Nephron progenitor cell (in vitro differentiated cells): ENCODE measurements around the gene TAF3.
A peak's percentile ranks its signal among the peaks of the same experiment; 100 is the strongest.

Source experiments
- DNase-seq: peaks from one replicate; pipeline ENCODE4 v3.0.0; 2021
- H3K27ac Mint-ChIP-seq: 2 replicates; pipeline ENCODE4 v1.8.0; 2021; ENCODE audit warnings: mild to moderate bottlenecking, moderate library complexity, mixed read lengths
- H3K27me3 Mint-ChIP-seq: 2 replicates; pipeline ENCODE4 v1.8.0; 2021; ENCODE audit warnings: mild to moderate bottlenecking, low read depth, mixed read lengths; ENCODE audit not compliant: poor library complexity
- H3K36me3 Mint-ChIP-seq: 2 replicates; pipeline ENCODE4 v1.8.0; 2021; ENCODE audit warnings: low read depth, mixed read lengths
- H3K4me1 Mint-ChIP-seq: 2 replicates; pipeline ENCODE4 v1.8.0; 2021; ENCODE audit warnings: mixed read lengths
- H3K4me3 Mint-ChIP-seq: 2 replicates; pipeline ENCODE4 v1.8.0; 2021; ENCODE audit warnings: mild to moderate bottlenecking, moderate library complexity, mixed read lengths
- H3K9me3 Mint-ChIP-seq: 2 replicates; pipeline ENCODE4 v1.8.0; 2021; ENCODE audit warnings: mild to moderate bottlenecking, moderate library complexity, mixed read lengths
- CTCF ChIP-seq: fragments of 200-600 bp; sonication (generic); IDR thresholded peaks from 2 replicates; pipeline ENCODE4 v1.5.0; 2021; ENCODE audit warnings: antibody characterized with exemption

Gene TAF3

GRCh38 chr10:7950981-7951847, 132.9 kb downstream of the TAF3 start:
- DNase-seq: no peak
- Mint-ChIP-seq H3K36me3 (peaks cover 6% of the 10 kb centered on the region), H3K4me1 (peaks cover 18% of the 10 kb centered on the region), H3K4me3 (no peak overlapping the region), H3K27ac (no peak overlapping the region), H3K27me3 (peaks cover 4% of the 10 kb centered on the region), H3K9me3 (peaks cover 4% of the 10 kb centered on the region)
- TF ChIP-seq CTCF: no peak

DNA sequence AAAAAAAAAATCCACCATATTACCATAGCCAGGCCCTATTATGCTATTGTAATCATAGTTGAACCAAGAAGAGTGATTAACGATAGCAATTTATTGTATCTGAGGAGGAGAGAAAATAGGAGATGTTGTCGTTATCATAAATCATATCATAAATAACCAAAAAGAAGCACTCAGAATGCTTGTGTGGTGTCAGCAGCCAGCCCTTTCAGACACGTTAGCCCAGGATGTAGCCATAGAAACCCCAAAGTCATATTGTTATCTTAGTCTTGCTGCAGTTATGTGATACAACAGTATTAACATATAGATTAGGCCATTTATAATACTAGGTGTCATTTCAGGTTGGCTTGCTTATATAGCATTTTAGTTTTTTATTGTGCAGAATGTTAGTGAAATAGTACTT, 134.0 kb downstream of the TAF3 start:
- peaks cover 6% of the 10 kb centered on the region for H3K36me3 Mint-ChIP-seq
- peaks cover 14% of the 10 kb centered on the region for H3K4me1 Mint-ChIP-seq
- no peak overlapping the region for H3K4me3 Mint-ChIP-seq
- TF ChIP-seq CTCF: no peak
- no peak overlapping the region for H3K27ac Mint-ChIP-seq
- H3K27me3 Mint-ChIP-seq: peaks cover 3% of the 10 kb centered on the region
- no peak for DNase-seq
- H3K9me3 Mint-ChIP-seq: peaks cover 4% of the 10 kb centered on the region

DNA sequence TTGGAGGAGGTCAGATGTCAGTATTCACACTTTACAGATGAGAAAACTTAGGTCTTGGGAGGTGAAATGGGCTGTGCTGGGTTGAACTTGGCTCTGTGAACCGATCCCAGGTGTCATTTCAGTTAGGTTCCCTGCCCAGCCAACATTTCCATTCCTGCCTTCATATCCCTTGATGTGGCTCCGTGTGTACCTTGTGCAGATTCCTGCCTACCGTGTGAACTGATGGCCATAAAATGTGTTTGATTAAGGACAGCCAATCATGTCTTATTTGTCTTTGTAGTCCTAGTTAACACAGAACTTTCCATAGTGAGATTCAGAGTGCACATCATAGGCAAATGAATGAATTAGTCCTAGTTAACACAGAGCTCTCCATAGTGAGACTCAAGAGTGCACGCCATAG, 135.1 kb downstream of the TAF3 start:
- no peak overlapping the region for H3K4me3 Mint-ChIP-seq

GRCh38 chr10:7955446-7955845, 137.1 kb downstream of the TAF3 start:
- H3K27ac Mint-ChIP-seq: no peak overlapping the region
- DNase-seq: no peak
- H3K4me1 Mint-ChIP-seq: peaks cover 10% of the 10 kb centered on the region
- H3K36me3 Mint-ChIP-seq: peaks cover 5% of the 10 kb centered on the region
- H3K9me3 Mint-ChIP-seq: no peaks in the 10 kb centered on the region
- H3K27me3 Mint-ChIP-seq: no peaks in the 10 kb centered on the region
- H3K4me3 Mint-ChIP-seq: no peak overlapping the region
- TF ChIP-seq CTCF: no peak

More for the DNA sequence above, 135.1 kb downstream of the TAF3 start:
- Mint-ChIP-seq H3K27me3 (no peaks in the 10 kb centered on the region), H3K4me1 (peaks cover 10% of the 10 kb centered on the region), H3K9me3 (peaks cover 4% of the 10 kb centered on the region), H3K36me3 (peaks cover 9% of the 10 kb centered on the region), H3K27ac (peak overlapping the region; percentile 66)
- no peak for DNase-seq
- TF ChIP-seq CTCF: no peak

DNA sequence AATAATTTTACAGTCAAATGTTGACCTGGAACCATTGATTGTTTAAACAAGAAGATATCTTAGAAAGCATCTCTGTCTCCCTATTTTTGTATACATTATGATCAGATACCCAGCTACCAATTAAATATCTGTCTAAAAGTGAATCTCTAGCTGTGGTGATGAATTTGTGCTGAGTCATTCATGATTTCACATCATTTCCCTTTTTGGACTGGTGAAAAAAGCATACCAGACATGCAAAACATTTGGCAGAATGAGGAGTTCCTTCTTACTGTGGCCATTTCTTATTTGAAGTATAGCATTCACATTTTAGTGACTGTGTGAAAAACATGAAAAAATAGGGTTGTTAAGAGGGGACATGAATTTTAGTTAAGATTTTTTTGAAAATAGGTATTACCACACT, 138.2 kb downstream of the TAF3 start:
- H3K9me3 Mint-ChIP-seq: no peaks in the 10 kb centered on the region
- TF ChIP-seq CTCF: no peak
- H3K4me1 Mint-ChIP-seq: peaks cover 10% of the 10 kb centered on the region
- peaks cover 5% of the 10 kb centered on the region for H3K36me3 Mint-ChIP-seq
- H3K4me3 Mint-ChIP-seq: no peak overlapping the region
- H3K27me3 Mint-ChIP-seq: no peaks in the 10 kb centered on the region
- no peak for DNase-seq
- no peak overlapping the region for H3K27ac Mint-ChIP-seq

DNA sequence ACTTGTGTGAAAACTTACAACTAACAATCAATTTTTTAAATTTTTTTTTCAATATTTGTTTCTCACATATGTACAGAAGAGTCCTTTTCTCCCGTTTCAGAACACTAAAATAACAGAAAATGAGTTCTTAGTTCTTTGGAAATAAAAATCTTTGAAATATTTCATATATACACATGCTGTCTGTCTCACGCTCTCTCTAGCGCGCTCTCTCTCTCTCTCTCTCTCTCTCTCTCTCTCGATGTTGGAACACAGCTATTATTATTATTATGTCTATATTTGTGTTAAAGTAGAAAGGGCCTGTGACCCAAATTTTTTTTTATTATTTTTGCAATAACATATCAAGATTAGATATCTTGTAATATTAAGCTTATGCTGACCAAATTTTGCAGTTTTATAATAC, 139.3 kb downstream of the TAF3 start:
- Mint-ChIP-seq H3K4me1 (peaks cover 10% of the 10 kb centered on the region), H3K27ac (no peak overlapping the region), H3K9me3 (no peaks in the 10 kb centered on the region), H3K4me3 (no peak overlapping the region), H3K36me3 (peaks cover 5% of the 10 kb centered on the region), H3K27me3 (no peaks in the 10 kb centered on the region)
- no peak for TF ChIP-seq CTCF
- DNase-seq: no peak
